GM18873 (cell line): ENCODE measurements around the gene TNRC18.
"Not testable (repeated sequence)": the region's sequence is repeated elsewhere in the genome, so short reads cannot be mapped to it uniquely, and the experiment has no call there.

Experiments
- ATAC-seq: cut with Tn5 transposase; IDR thresholded peaks from one replicate; pipeline ENCODE4 v1.9.1; 2021; ENCODE audit warnings: mild to moderate bottlenecking, moderate library complexity, moderate number of reproducible peaks; ENCODE audit not compliant: unreplicated experiment, low FRiP score

Gene TNRC18

GRCh38 chr7:5382281-5382892 lies 41.2 kb downstream of the TNRC18 start:
- no peak for ATAC-seq

DNA sequence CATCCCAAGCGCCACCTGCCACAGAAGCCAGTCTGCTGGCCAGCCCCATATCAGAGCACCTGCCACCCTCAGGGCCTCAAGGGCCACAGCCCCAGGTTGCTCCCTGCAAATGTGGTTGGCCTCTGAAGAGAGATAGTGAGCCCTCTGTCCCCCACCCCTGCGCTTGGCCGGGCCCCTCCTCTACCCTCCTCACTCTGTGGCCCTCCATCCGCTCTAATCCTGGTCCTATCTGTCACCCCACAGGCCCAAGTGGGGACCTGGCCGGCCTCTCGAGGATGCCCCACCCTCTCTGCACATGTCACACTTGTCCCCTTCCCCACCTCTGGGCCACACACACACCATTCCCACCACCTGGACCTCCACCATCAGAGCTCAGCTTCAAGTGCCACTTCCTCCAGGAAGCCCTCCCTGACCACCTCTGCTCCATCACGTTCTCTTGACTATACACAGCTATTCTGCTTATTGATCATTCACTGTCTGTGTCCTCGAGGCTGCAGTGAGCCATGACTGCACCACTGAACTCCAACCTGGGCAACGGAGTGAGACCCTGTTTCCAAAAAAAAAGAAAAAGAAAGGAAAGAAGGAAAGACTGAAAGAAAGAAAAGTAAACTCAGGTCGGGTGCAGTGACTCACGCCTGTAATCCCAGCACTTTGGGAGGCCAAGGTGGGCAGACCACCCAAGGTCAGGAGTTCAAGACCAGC lies 42.4 kb downstream of the TNRC18 start:
- ATAC-seq, result no peak

- no peak for ATAC-seq
Observed at GRCh38 chr7:5380350-5381070, 43.1 kb downstream of the TNRC18 start.

GRCh38 chr7:5379546-5379945 lies 44.1 kb downstream of the TNRC18 start:
- ATAC-seq, result no peak

- ATAC-seq, result no peak
Observed at GRCh38 chr7:5377816-5378215, 45.8 kb downstream of the TNRC18 start.

DNA sequence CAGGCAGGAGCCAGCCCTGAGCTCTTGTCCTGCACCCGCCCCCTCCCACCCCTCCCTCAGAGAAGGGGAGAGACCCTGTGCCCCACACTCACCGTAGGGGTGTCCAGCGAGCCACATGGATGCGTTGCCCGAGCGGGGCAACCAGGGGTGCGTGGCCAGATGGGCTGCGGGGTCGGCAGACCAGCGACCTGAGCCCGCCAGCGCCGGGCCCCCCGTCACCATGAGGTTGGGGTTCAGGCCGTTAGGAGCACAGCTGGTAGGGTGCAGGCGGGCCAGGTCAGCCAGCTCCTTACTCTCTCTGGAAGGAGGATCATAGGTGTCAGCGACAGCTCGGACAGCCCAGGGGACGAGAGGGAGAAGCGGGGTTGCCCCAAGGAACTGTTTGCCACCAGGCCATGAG lies 46.4 kb downstream of the TNRC18 start:
- no peak for ATAC-seq

GRCh38 chr7:5375925-5376324 lies 47.7 kb downstream of the TNRC18 start:
- ATAC-seq, result no peak

GRCh38 chr7:5374464-5374863 lies 49.2 kb downstream of the TNRC18 start:
- no peak for ATAC-seq

GRCh38 chr7:5373300-5373699 lies 50.3 kb downstream of the TNRC18 start:
- ATAC-seq, result no peak

- ATAC-seq, result no peak
Observed at GRCh38 chr7:5370454-5371353, 52.9 kb downstream of the TNRC18 start.

DNA sequence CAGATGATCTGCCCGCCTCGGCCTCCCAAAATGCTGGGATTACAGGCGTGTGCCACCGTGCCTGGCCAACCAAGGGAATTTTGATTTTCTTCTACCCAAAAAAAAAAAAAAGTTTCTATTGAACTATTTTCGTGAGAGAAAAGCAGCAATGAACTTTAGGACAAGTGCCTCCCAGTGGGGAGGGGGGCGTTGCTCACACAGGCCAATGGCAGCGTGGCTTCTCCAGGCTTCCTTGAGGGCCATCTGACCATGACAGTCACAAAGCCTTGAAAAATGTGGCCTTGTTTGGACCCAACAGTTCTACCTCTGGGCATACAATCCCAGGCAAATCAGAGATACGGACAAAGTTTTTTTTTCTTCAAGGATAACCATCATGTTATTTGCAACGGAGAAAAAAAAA lies 56.0 kb downstream of the TNRC18 start:
- no peak for ATAC-seq

GRCh38 chr7:5365976-5366625 lies 57.5 kb downstream of the TNRC18 start:
- not testable (repeated sequence) for ATAC-seq

- no peak for ATAC-seq
Observed at GRCh38 chr7:5363729-5364128, 59.9 kb downstream of the TNRC18 start.

- no peak for ATAC-seq
Observed at GRCh38 chr7:5362466-5362865, 61.2 kb downstream of the TNRC18 start.

- no peak for ATAC-seq
Observed at GRCh38 chr7:5361446-5362127, 62.0 kb downstream of the TNRC18 start.

DNA sequence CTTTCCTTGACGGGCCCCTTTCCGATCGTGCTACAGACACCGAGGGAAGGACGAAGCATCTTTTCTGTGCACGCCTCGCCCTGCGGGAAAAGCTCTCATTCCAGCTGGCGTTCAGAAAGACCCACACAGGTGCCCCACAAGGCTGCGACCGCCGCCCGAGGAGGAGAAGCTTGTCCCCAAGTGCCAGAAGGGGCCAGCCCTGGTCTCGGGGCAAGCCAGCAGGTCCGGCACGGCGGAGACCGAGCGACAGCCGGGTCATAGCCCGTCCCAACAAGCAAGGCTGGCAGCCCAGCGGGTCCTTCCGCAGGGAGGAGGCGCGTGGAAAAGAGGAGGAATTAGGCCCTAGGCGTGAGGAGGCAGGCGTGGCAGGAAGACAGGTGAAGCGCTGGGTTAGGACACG lies 62.7 kb downstream of the TNRC18 start:
- no peak for ATAC-seq

DNA sequence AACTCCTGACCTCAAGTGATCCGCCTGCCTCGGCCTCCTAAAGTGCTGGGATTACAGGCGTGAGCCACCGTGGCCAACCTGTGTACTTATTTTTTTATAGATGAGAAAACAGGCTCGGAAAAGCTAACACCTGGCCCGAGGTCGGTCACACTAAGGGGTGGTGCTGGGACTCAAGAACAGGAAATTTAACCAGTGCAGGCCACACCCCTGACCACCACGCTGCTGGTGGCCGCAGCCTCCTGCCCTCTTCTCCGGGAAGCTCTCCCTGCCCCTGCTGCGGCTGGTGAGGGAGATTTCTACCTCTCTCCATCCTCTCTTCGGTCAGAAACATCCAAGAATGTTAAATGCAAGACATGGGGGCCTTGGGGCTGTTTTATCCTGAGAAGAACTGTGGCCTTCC lies 63.2 kb downstream of the TNRC18 start:
- ATAC-seq, result no peak

GRCh38 chr7:5360021-5360420 lies 63.6 kb downstream of the TNRC18 start:
- ATAC-seq, result not testable (repeated sequence)

- ATAC-seq, result no peak
Observed at GRCh38 chr7:5359344-5359743, 64.3 kb downstream of the TNRC18 start.

DNA sequence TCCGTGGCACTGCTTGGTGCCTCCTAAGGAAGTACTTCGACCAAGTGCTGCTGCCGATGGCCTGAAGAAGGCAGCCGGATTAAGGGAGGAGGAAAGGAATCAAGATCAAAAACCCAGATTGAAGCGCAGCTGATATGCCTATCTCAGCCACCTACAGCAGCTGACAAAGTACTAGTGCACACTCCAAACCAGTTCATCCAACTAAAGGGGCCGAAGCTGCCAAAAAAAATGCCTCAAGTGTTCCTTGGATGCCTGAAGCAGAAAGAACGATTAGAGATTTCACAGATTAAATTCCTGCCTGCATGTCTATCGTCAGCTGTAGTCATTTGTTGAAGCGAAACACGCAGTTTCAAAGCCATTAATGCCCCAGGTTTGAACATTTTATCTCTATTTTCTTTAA lies 65.7 kb downstream of the TNRC18 start:
- ATAC-seq, result no peak
